Measurements from ENCODE around the gene PDE2A.

The PDE2A gene

DNA sequence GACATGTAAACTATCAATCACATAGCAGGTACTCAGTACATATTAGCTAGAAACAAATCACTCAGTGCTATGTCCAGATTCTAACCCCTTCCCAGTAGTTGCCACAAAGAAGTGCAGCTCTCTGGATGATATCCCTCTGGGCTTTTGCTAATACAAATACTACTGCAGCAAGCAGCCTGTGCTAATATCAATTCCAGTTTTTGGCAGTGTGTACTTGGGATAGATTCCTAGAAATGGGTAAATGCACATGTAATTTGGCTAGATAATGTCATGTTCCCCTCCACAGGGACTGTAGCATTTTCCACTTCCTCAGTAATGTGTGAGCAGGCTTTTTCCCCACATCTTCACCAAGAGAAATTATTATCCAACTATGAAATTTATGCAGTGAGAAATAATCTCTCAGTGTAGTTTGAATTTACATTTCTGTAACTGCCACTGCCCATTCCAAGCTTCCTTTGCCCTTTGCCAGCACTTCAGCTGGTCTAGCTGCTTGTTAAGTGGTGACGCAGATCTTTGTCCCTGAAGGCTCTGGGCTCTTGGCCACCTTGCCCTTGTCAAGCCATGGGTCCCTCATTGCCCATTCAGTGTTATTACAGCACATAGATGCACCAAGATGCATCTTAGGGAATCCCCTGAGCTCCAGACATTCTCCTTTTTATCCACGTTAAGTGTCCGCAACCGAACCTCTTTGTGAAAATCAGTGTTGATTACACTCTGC is 132.8 kb downstream of the PDE2A start:
- no peak for DNase-seq (ENCODE audit: insufficient read length, low spot score)
- FAIRE-seq: no peak
- TF ChIP-seq TAF1 (IDR thresholded peaks at IDR 0.05; ENCODE audit: low read depth, low read length) (no peak), SPI1 (IDR thresholded peaks at IDR 0.05; ENCODE audit: low read depth, low read length) (no peak), POLR2AphosphoS5 (IDR thresholded peaks at IDR 0.05; ENCODE audit: low read depth, low read length) (no peak), PAX5 (IDR thresholded peaks at IDR 0.05; ENCODE audit: insufficient read depth, low read length, severe bottlenecking) (no peak), POLR2A (IDR thresholded peaks at IDR 0.05; ENCODE audit: low read depth, low read length) (no peak), POU2F2 (IDR thresholded peaks at IDR 0.05; ENCODE audit: low read depth, low read length) (no peak)

DNA sequence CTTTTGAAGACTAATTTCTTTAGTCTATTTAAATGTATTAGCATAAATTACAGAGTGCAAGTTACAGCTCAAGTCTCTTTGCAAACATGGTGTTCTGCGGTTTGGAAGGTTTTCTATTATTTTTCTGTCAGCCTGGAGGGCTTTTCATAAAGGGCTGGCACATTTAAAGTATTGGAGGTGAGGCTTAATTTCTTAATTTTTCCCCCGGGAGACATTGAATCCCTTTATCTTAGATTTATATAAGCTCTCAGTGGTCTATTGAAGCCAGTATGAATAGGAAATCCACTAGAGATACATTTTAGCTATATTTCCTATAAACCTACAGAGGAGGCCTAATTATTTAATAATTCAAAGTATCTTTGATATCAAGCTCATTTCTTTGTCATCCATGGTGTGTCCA is 137.2 kb downstream of the PDE2A start:
- TF ChIP-seq POLR2AphosphoS5 (IDR thresholded peaks at IDR 0.05; ENCODE audit: low read depth, low read length) (no peak), POLR2A (IDR thresholded peaks at IDR 0.05; ENCODE audit: low read depth, low read length) (no peak), SPI1 (IDR thresholded peaks at IDR 0.05; ENCODE audit: low read depth, low read length) (no peak), PAX5 (IDR thresholded peaks at IDR 0.05; ENCODE audit: insufficient read depth, low read length, severe bottlenecking) (no peak), POU2F2 (IDR thresholded peaks at IDR 0.05; ENCODE audit: low read depth, low read length) (no peak), TAF1 (IDR thresholded peaks at IDR 0.05; ENCODE audit: low read depth, low read length) (no peak)
- FAIRE-seq: no peak
- no peak for DNase-seq (ENCODE audit: insufficient read length, low spot score)

- TF ChIP-seq POU2F2 (IDR thresholded peaks at IDR 0.05; ENCODE audit: low read depth, low read length): no peak
- TF ChIP-seq SPI1 (IDR thresholded peaks at IDR 0.05; ENCODE audit: low read depth, low read length): no peak
- no peak for TF ChIP-seq POLR2A (IDR thresholded peaks at IDR 0.05; ENCODE audit: low read depth, low read length)
- TF ChIP-seq TAF1 (IDR thresholded peaks at IDR 0.05; ENCODE audit: low read depth, low read length): no peak
- DNase-seq (ENCODE audit: insufficient read length, low spot score) (no peak), FAIRE-seq (no peak)
Observed at GRCh38 chr11:72535194-72535547, 139.1 kb downstream of the PDE2A start.

GRCh38 chr11:72534371-72535193 is 139.6 kb downstream of the PDE2A start:
- FAIRE-seq: no peak
- no peak for DNase-seq (ENCODE audit: insufficient read length, low spot score)
- TF ChIP-seq POLR2AphosphoS5 (IDR thresholded peaks at IDR 0.05; ENCODE audit: low read depth, low read length) (no peak), SPI1 (IDR thresholded peaks at IDR 0.05; ENCODE audit: low read depth, low read length) (no peak), TAF1 (IDR thresholded peaks at IDR 0.05; ENCODE audit: low read depth, low read length) (no peak), POLR2A (IDR thresholded peaks at IDR 0.05; ENCODE audit: low read depth, low read length) (no peak), POU2F2 (IDR thresholded peaks at IDR 0.05; ENCODE audit: low read depth, low read length) (no peak), PAX5 (IDR thresholded peaks at IDR 0.05; ENCODE audit: insufficient read depth, low read length, severe bottlenecking) (no peak)

DNA sequence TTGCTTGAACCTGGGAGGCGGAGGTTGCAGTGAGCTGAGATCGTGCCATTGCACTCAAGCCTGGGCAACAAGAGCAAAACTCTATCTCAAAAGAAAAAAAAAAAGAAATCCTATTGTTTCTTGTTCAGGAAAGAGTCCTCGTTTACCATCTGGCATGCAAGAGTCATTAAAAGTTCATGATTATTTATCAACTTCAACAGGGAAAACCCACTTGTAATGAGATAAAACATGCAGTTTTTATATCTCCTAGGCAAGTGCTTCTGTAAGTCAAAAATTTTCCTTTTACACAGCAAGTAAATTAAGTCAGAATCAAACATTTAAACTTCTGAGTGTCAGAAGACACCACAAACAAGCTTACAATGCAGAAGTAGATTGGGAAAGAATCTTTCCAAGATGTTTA is 145.2 kb downstream of the PDE2A start:
- no peak for DNase-seq (ENCODE audit: insufficient read length, low spot score)
- FAIRE-seq: no peak
- TF ChIP-seq SPI1 (IDR thresholded peaks at IDR 0.05; ENCODE audit: low read depth, low read length) (no peak), PAX5 (IDR thresholded peaks at IDR 0.05; ENCODE audit: insufficient read depth, low read length, severe bottlenecking) (no peak), POU2F2 (IDR thresholded peaks at IDR 0.05; ENCODE audit: low read depth, low read length) (no peak), TAF1 (IDR thresholded peaks at IDR 0.05; ENCODE audit: low read depth, low read length) (no peak), POLR2A (IDR thresholded peaks at IDR 0.05; ENCODE audit: low read depth, low read length) (no peak), POLR2AphosphoS5 (IDR thresholded peaks at IDR 0.05; ENCODE audit: low read depth, low read length) (no peak)

DNA sequence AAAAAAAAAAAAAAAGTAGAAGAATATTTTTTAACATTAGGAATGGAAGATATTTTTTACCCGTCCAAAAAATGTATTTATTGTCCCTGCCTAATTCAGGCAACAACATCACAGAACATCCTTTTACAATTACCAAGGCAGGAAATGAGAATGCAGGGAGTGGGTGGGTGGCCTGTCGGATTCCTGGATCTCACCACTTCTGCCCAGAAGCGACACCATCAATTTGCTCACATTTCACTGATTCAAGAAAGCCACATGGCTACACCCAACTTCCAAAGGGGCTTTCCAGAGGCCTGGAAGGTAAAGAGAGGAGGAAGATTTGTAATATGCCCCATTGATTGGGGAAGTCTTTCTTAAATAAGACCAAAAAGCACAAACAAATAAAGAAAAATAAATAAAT is 146.1 kb downstream of the PDE2A start:
- FAIRE-seq (no peak), DNase-seq (ENCODE audit: insufficient read length, low spot score) (no peak)
- no peak for TF ChIP-seq POLR2A (IDR thresholded peaks at IDR 0.05; ENCODE audit: low read depth, low read length)
- TF ChIP-seq POLR2AphosphoS5 (IDR thresholded peaks at IDR 0.05; ENCODE audit: low read depth, low read length): no peak
